Gastrocnemius medialis (tissue), 4 donors: ENCODE data around the gene SPRYD3.

Experiments used
- POLR2A ChIP-seq, 2 donors: fragments of 450-650 bp; IDR thresholded peaks; one replicate each; pipeline ENCODE4 v1.6.1; 2017; ENCODE audit warnings: antibody characterized with exemption in 2 of 2, mild to moderate bottlenecking in 2 of 2, moderate library complexity in 2 of 2
- TF ChIP-seq, protein P1 (sequence below), 5 experiments: fragments of 450-650 bp in 3 of 5; fragments of 200-600 bp in 2 of 5; sonication (generic) in 2 of 5; IDR thresholded peaks in 4 of 5; conservative IDR thresholded peaks in 1 of 5; 1 replicate in 4 of 5; 2 replicates in 1 of 5; pipeline ENCODE4 v1.5.1; 2016 to 2019; ENCODE audit warnings: antibody characterized with exemption in 5 of 5, mild to moderate bottlenecking in 3 of 5, moderate library complexity in 3 of 5

DNA sequence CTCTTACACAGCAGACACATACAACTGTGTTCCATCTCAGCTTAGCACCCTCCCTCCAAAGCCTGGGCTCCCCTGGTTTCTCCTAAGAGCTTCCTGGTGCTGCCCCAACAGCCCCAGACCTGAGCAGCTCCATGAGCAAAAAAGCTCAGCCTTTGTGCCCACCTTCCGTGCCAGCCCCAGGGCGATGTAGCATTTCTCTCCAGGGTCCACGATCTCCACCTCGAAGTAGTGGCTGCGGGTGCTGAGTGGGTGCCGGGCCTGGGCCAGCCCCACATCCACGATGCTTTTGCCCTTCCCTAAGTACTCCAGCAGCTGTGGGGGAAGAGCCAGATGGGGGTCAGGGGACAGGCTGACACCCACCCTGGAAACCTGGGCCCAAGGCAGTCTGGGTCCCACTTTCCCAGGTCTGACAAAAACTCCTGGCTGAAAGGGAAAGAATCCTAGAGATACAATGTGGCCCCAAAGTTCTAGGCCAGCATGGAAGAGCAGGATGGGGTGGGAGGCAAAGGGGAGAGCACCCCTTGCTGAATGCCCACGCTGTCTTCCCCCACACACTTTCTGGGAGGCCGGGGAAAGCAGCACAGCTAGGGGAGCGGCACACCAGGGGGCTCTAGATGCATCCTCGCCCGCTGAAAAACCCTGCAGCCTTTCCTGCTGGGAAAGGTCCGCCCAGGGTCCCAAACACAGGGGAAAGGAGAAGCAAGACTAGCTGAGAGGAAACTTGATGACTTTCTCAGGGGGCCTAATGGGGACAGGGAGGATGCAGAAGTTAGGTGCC is 11.0 kb downstream of the SPRYD3 start:
- TF ChIP-seq, protein P1, sequence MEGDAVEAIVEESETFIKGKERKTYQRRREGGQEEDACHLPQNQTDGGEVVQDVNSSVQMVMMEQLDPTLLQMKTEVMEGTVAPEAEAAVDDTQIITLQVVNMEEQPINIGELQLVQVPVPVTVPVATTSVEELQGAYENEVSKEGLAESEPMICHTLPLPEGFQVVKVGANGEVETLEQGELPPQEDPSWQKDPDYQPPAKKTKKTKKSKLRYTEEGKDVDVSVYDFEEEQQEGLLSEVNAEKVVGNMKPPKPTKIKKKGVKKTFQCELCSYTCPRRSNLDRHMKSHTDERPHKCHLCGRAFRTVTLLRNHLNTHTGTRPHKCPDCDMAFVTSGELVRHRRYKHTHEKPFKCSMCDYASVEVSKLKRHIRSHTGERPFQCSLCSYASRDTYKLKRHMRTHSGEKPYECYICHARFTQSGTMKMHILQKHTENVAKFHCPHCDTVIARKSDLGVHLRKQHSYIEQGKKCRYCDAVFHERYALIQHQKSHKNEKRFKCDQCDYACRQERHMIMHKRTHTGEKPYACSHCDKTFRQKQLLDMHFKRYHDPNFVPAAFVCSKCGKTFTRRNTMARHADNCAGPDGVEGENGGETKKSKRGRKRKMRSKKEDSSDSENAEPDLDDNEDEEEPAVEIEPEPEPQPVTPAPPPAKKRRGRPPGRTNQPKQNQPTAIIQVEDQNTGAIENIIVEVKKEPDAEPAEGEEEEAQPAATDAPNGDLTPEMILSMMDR (IDR thresholded peaks at IDR 0.05 in 4 of 5, conservative IDR thresholded peaks at IDR 0.05 in 1 of 5): no peak
- TF ChIP-seq POLR2A (IDR thresholded peaks at IDR 0.05): no peak
